ENCODE results near the gene OARD1. TPM values are rescaled to one million over a fixed set of nuclear protein-coding genes. Genes with fewer than 3 reads are reported as not detected.
"Not testable (repeated sequence)": the region's sequence is repeated elsewhere in the genome, so short reads cannot be mapped to it uniquely, and the experiment has no call there.

Gene OARD1
- total RNA-seq, 1 donor from 2014 or later = 27.2 TPM

- intact Hi-C loops (cut with micrococcal nuclease) = loop anchor here (1.0 to 5.0 kb wide), 3 partner anchors 11 to 441 kb away; partner anchors contain the start of genes LRFN2 and UNC5CL
These were observed 43.4 kb downstream of the OARD1 start for GRCh38 chr6:41028561-41029412.

- intact Hi-C loops (cut with micrococcal nuclease) = loop anchor here (1.0 to 5.0 kb wide), 6 partner anchors 22 to 441 kb away; partner anchors contain the start of genes LRFN2, NFYA and OARD1
These were observed 44.2 kb downstream of the OARD1 start for GRCh38 chr6:41027799-41028560.

- intact Hi-C loops (cut with micrococcal nuclease) = loop anchor here (1.0 to 5.0 kb wide), 6 partner anchors 21 to 440 kb away; partner anchors contain the start of genes LRFN2, NFYA and OARD1
These were observed 44.9 kb downstream of the OARD1 start for GRCh38 chr6:41027241-41027640.

GRCh38 chr6:41025966-41026530 is 46.1 kb downstream of the OARD1 start:
- intact Hi-C loops (cut with micrococcal nuclease) = loop anchor here (5.0 kb wide), 2 partner anchors 281 to 439 kb away; partner anchors contain the start of gene LRFN2

- intact Hi-C loops (cut with micrococcal nuclease) = no loop called here
These were observed 49.0 kb downstream of the OARD1 start for GRCh38 chr6:41023114-41023513.

- intact Hi-C loops (cut with micrococcal nuclease) = no loop called here
These were observed 49.9 kb downstream of the OARD1 start for GRCh38 chr6:41022294-41022693.

- intact Hi-C loops (cut with micrococcal nuclease) = no loop called here
These were observed 50.3 kb downstream of the OARD1 start for GRCh38 chr6:41021832-41022231.

- intact Hi-C loops (cut with micrococcal nuclease) = no loop called here
These were observed 54.5 kb downstream of the OARD1 start for GRCh38 chr6:41017663-41018062.

GRCh38 chr6:41015860-41016259 is 56.3 kb downstream of the OARD1 start:
- intact Hi-C loops (cut with micrococcal nuclease) = not testable (repeated sequence)

- intact Hi-C loops (cut with micrococcal nuclease) = no loop called here
These were observed 57.4 kb downstream of the OARD1 start for GRCh38 chr6:41014780-41015179.

Other genes starting within 250 kb of the OARD1 start
- 1.2 and 1.3 TPM in 2 replicates for gene UNC5CL, start 33.1 kb downstream of the OARD1 start, total RNA-seq
- gene TSPO2, start 29.9 kb downstream of the OARD1 start, total RNA-seq = not detected in 2 replicates
- not detected in 2 replicates for gene APOBEC2, start 19.2 kb downstream of the OARD1 start, total RNA-seq
- gene NFYA, start 618 bp upstream of the OARD1 start, total RNA-seq = 33.7 TPM in 2 replicates
- not detected in 2 replicates for gene TREML1, start 82.0 kb upstream of the OARD1 start, total RNA-seq
- not detected in 2 replicates for gene TREM2, start 90.8 kb upstream of the OARD1 start, total RNA-seq
- gene TREML2, start 128.8 kb upstream of the OARD1 start, total RNA-seq = 24.8 and 26.8 TPM in 2 replicates
- gene TREML4, start 156.0 kb upstream of the OARD1 start, total RNA-seq = not detected in 2 replicates
- gene TREM1, start 214.3 kb upstream of the OARD1 start, total RNA-seq = not detected in 2 replicates